ENCODE results near the gene LRRC7. TPM values are rescaled to one million over a fixed set of nuclear protein-coding genes. Genes with fewer than 3 reads are reported as not detected.

The LRRC7 gene
- total and polyA plus RNA-seq, 8 donors: 3.4 to 5.9 (median 5.1) TPM; not detected in 2

GRCh38 chr1:69573911-69574310 is 6.2 kb downstream of the LRRC7 start:
- ATAC-seq (no peak), DNase-seq (no peak)
- no peaks in the 10 kb centered on the region for H3K36me3 ChIP-seq
- no peak overlapping the region for H3K4me3 ChIP-seq
- TF ChIP-seq CTCF (IDR thresholded peaks at IDR 0.05): no peak
- intact Hi-C loops (cut with DNase I): no loop called here
- peaks cover 17 to 29% of the 10 kb centered on the region in 2 donors for H3K27me3 ChIP-seq
- no peak overlapping the region for H3K27ac ChIP-seq
- H3K4me1 ChIP-seq: peaks cover 0 to 3% of the 10 kb centered on the region in 2 donors
- no peaks in the 10 kb centered on the region for H3K9me3 ChIP-seq

DNA sequence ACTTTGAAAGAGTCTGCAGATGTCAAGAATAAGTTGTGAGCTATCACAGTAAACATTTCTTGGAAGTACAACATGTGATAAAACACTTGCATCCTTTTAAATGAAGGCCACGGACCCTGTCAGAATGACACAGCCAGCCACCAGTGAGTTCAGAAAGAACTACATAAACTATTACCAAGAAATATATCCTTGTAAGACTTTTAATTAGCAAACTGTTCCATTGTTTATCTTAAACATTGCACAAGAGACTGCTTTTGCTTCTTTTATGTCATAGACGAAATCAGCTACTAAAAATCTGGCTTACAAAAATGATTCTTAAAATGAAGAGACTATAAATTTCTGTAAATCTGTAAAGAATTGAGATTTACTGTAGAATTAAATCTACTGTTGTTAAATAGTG is 17.9 kb downstream of the LRRC7 start:
- intact Hi-C loops (cut with DNase I): no loop called here
- no peak for TF ChIP-seq CTCF (IDR thresholded peaks at IDR 0.05)
- DNase-seq: peak in 2 of 4 donors; percentile 38 to 44
- H3K27me3 ChIP-seq: no peaks in the 10 kb centered on the region
- H3K9me3 ChIP-seq: no peaks in the 10 kb centered on the region
- no peak for ATAC-seq
- H3K27ac ChIP-seq: no peak overlapping the region
- H3K4me1 ChIP-seq: no peaks in the 10 kb centered on the region
- no peak overlapping the region for H3K4me3 ChIP-seq
- H3K36me3 ChIP-seq: no peaks in the 10 kb centered on the region

DNA sequence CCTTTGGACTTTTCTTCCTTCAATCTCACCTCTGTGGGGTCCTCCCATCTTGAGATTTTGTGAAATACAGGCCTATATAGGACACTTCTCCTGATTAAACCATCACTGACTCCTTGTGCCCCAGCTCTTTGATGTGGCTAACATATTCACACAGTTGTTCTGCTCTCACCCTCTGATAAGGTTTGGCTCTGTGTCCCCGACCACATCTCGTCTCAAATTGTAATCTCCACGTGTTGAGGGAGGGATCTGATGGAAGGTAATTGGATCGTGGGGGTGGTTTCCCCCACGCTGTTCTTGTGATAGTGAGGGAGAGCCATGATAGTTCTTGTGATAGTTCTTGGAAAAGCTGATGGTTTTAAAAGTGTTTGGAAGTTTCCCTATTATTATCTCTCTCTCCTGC is 19.7 kb downstream of the LRRC7 start:
- DNase-seq: no peak
- no peaks in the 10 kb centered on the region for H3K9me3 ChIP-seq
- H3K4me1 ChIP-seq: no peaks in the 10 kb centered on the region
- H3K4me3 ChIP-seq: no peak overlapping the region
- no peaks in the 10 kb centered on the region for H3K36me3 ChIP-seq
- no peak for ATAC-seq
- intact Hi-C loops (cut with DNase I): no loop called here
- no peak for TF ChIP-seq CTCF (IDR thresholded peaks at IDR 0.05)
- no peak overlapping the region for H3K27ac ChIP-seq
- no peaks in the 10 kb centered on the region for H3K27me3 ChIP-seq

- intact Hi-C loops (cut with DNase I): no loop called here
- Histone ChIP-seq H3K4me3 (no peak overlapping the region), H3K36me3 (no peaks in the 10 kb centered on the region), H3K4me1 (no peaks in the 10 kb centered on the region), H3K27ac (no peak overlapping the region), H3K9me3 (no peaks in the 10 kb centered on the region), H3K27me3 (no peaks in the 10 kb centered on the region)
- TF ChIP-seq CTCF (IDR thresholded peaks at IDR 0.05): no peak
- DNase-seq (no peak), ATAC-seq (no peak)
Measured at GRCh38 chr1:69589799-69590198, 22.1 kb downstream of the LRRC7 start.

- DNase-seq (peak in 1 of 4 donors; percentile 2), ATAC-seq (no peak)
- intact Hi-C loops (cut with DNase I): no loop called here
- TF ChIP-seq CTCF (IDR thresholded peaks at IDR 0.05): no peak
- Histone ChIP-seq H3K4me3 (no peak overlapping the region), H3K9me3 (no peaks in the 10 kb centered on the region), H3K27ac (no peak overlapping the region), H3K4me1 (no peaks in the 10 kb centered on the region), H3K27me3 (no peaks in the 10 kb centered on the region), H3K36me3 (no peaks in the 10 kb centered on the region)
Measured at GRCh38 chr1:69592341-69592740, 24.6 kb downstream of the LRRC7 start.

All from left lung (tissue), 10 donors.